Activated T-helper 1 cell treated with Interleukin-2 at 50 U/mL for 16 hours (primary cell): Measurements from ENCODE around the gene MAD1L1.

Experiments
- DNase-seq: peaks from one replicate; pipeline ENCODE4 v3.0.0-alpha.2; 2020; ENCODE audit warnings: low read depth

The MAD1L1 gene

GRCh38 chr7:1787241-1787640 is 445.5 kb downstream of the MAD1L1 start:
- no peak for DNase-seq

GRCh38 chr7:1785839-1786238 is 446.9 kb downstream of the MAD1L1 start:
- no peak for DNase-seq

- no peak for DNase-seq
Measured at GRCh38 chr7:1781369-1781768, 451.4 kb downstream of the MAD1L1 start.

- DNase-seq: no peak
Measured at GRCh38 chr7:1779445-1779844, 453.3 kb downstream of the MAD1L1 start.

GRCh38 chr7:1777122-1777521 is 455.6 kb downstream of the MAD1L1 start:
- DNase-seq: no peak

GRCh38 chr7:1775389-1775788 is 457.4 kb downstream of the MAD1L1 start:
- DNase-seq: no peak

- no peak for DNase-seq
Measured at GRCh38 chr7:1770331-1770730, 462.4 kb downstream of the MAD1L1 start.

GRCh38 chr7:1769286-1770200 is 463.2 kb downstream of the MAD1L1 start:
- no peak for DNase-seq

- no peak for DNase-seq
Measured at GRCh38 chr7:1768832-1769231, 463.9 kb downstream of the MAD1L1 start.

GRCh38 chr7:1767524-1767923 is 465.2 kb downstream of the MAD1L1 start:
- DNase-seq: no peak
